NCI-H1105 (cell line): ENCODE data around the gene EXOSC3.
"Not testable (repeated sequence)": the region's sequence is repeated elsewhere in the genome, so short reads cannot be mapped to it uniquely, and the experiment has no call there.

ENCODE experiments used
- DNase-seq: peaks from one replicate; lab custom pipeline; 2025; lab: John Stamatoyannopoulos, UW

The EXOSC3 gene

GRCh38 chr9:37775216-37775919, 9.5 kb downstream of the EXOSC3 start:
- DNase-seq = no peak

DNA sequence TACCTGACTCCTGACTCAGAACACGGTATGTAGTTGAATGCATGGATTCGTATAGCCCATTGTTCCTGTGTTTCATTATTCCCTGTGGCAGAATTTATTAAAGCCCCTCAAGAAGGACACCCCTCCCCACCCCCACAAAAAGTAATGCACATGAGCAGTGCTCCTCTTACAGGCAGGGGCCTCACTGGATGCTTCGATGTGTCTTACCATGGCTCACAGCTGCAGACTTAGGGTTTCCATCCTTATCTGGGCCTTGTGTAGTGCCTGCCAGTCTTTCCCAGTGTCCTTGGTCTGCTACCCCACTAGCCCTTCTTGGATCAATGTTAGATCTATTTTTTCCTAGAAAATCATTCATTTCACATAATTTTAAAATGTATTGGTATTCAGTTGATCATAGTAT, 14.9 kb downstream of the EXOSC3 start:
- DNase-seq = no peak

DNA sequence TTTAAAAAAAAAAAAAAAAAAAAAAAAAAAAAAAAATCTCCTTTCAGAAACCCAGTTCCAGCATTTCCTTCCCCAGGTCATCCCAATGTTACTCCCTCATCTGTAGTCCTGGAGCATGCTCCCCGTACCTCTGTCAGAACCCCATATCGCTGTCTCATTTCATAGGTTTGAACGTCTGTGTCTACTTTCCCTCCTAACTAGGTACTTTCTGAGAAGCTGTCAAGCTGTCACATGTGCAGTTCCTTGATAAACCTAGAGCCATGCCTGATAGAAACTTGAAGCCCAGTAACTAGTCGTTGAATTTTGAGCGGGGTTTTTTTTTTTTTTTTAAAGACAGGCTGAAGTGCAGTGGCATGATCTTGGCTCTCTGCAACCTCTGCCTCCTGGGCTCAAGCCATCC, 15.6 kb downstream of the EXOSC3 start:
- no peak for DNase-seq

DNA sequence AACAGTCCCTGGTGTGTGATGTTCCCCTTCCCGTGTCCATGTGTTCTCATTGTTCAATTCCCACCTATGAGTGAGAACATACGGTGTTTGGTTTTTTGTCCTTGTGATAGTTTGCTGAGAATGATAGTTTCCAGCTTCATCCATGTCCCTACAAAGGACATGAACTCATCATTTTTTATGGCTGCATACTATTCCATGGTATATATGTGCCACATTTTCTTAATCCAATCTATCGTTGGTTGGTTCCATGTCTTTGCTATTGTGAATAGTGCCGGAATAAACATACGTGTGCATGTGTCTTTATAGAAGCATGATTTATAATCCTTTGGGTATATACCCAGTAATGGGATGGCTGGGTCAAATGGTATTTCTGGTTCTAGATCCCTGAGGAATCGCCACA, 19.6 kb downstream of the EXOSC3 start:
- DNase-seq = not testable (repeated sequence)

DNA sequence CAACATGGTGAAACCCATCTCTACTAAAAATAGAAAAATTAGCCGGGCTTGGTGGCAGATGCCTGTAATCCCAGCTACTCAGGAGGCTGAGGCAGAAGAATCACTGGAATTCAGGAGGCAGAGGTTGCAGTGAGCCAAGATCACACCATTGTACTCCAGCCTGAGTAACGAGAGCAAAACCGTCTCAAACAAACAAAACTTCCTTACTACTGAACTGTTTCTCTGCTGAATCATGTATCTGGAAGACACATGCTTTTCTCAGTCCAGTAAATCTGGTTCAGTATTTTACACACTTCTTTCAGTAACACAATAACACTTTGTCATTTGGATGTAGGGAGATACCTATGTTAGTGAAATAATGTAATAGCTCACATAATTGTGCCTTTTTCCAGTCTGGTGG, 23.4 kb downstream of the EXOSC3 start:
- DNase-seq = no peak

DNA sequence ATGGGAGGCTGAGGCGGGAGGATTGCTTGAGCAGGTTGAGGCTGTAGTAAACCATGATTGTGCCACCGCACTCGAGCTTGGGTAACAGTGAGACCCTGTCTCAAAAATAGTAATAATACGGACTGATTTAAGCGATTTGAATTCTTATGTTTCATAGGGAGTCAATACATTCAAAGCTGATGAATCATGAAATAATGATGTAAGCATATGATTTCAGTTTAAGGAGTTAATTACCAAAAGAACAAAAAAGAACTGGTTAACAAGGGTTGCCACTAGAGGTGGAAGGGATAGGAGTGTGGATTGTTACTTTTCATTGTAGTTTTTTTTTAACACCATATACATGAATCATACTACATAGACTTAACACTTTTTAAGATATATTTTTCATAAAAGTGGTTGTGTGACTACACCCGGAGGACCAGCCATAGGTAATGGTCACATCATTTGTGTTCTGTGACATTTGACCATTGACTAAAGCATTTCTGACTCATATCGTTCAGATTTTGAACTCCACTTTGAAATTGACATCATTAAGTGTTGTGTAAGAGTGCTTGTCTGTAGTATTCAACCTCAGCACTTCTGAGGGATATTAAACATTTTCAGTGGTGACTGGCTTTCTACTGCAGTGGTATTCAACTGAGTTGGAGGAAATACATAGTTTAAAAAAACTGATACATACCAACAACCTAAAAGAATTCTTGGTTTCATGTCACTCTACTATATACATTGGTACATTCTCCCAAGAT, 24.3 kb downstream of the EXOSC3 start:
- no peak for DNase-seq

- no peak for DNase-seq
Observed at GRCh38 chr9:37758747-37759146, 26.1 kb downstream of the EXOSC3 start.

DNA sequence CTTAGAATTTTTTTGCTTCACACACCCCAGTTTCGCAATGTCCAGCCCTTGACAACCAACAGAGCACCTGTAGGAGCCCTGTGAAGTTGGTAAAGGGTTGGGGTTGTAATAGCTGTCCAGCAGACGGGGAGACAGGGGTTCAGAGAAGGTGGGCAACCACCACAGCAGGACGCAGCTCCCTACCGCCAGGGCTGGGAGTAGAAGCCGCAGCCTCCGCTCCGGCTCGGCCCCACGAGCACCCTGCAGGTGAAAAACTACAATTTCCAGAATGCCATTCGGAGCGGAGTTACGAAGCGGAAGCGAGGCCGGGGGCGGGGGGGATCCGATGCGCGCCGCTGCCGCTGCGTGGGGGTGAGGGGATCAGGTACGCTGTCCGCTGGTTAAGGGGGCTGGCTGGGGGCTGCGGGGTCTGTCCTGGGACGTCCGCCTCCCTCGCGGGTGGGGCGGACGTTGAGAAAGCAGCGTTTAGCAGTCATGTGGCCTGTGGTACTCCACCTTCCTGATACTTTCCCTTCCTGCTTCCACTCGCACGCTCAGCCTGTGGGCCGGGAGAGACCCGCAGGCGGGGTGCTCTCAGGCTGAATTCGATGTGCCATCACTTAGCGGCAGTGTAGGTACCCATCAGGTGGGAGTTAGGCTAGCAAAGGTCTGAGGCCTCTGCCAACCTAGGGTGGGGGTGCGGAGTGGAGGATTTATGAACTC, 31.2 kb downstream of the EXOSC3 start, which contains the start of gene TRMT10B:
Gene TRMT10B (plus strand): TSS at position 317 of the 702 bp plus-strand sequence. CDS start 8,127 bp downstream, outside the sequence.
- peak; percentile 74 for DNase-seq

DNA sequence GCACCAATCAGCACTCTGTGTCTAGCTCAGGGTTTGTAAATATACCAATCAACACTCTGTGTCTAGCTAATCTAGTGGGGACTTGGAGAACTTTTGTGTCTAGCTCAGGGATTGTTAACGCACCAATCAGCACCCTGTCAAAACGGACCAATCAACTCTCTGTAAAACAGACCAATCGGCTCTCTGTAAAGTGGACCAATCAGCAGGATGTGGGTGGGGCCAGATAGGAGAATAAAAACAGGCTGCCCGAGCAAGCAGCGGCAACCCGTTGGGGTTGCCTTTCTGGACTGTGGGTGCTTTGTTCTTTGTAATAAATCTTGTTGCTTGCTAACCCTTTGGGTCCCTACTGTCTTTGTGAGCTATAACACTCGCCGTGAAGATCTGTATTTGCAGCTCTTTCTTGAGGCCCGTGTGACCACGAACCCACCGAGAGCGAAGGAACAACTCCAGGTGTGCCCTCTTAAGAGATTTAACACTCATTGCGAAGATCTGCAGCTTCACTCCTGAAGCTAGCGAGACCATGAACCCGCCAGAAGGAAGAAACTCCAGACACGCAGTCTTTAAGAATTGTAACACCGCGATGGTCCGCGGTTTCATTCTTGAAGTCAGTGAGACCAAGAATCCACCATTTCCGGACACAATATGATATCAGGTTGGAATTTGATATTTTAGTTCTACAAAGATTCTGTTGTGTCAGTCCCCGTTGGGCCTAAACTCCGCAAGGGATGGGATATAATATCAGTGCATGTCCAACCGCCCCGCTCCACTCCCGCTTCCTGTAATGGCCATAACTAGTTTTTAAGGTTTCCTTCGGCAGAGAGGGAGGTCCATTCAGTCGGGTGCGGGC, 32.0 kb downstream of the EXOSC3 start:
- no peak for DNase-seq

DNA sequence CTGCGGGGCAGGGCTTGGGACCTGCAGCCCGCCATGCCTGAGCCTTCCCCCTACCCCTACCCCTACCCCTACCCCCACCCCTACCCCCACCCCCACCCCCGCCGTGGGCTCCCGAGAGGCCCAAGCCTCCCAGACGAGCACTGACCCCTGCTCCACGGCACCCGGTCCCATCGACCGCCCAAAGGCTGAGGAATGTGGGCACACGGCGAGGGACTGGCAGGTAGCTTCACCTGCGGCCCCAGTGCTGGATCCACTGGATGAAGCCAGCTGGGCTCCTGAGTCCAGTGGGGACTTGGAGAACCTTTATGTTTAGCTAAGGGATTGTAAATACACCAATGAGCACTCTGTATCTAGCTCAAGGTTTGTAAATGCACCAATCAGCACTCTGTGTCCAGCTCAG, 32.8 kb downstream of the EXOSC3 start:
- DNase-seq = not testable (repeated sequence)

GRCh38 chr9:37751704-37752103, 33.2 kb downstream of the EXOSC3 start:
- not testable (repeated sequence) for DNase-seq

- DNase-seq = no peak
Observed at GRCh38 chr9:37751186-37751585, 33.7 kb downstream of the EXOSC3 start.

DNA sequence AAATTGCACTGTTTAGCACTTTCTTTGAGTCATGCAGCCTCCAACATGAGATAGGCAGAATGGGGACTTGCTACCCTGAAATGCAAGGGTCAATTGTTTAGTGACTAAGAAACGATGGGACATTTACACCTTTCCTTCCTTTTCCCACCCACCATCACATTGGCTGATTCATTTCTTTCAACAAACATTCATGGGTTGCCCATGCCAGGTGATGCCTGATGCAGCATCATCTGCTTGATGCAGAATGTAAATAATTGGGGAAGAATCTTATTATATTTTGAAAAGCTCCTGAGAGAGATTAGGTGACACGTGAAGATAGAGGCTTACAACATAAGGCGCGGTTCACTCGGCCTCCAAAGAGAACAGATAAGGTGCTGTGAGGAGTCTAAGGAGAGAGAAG, 35.7 kb downstream of the EXOSC3 start:
- no peak for DNase-seq

- DNase-seq = peak; percentile 37
Observed at GRCh38 chr9:37747271-37747753, 37.6 kb downstream of the EXOSC3 start.

DNA sequence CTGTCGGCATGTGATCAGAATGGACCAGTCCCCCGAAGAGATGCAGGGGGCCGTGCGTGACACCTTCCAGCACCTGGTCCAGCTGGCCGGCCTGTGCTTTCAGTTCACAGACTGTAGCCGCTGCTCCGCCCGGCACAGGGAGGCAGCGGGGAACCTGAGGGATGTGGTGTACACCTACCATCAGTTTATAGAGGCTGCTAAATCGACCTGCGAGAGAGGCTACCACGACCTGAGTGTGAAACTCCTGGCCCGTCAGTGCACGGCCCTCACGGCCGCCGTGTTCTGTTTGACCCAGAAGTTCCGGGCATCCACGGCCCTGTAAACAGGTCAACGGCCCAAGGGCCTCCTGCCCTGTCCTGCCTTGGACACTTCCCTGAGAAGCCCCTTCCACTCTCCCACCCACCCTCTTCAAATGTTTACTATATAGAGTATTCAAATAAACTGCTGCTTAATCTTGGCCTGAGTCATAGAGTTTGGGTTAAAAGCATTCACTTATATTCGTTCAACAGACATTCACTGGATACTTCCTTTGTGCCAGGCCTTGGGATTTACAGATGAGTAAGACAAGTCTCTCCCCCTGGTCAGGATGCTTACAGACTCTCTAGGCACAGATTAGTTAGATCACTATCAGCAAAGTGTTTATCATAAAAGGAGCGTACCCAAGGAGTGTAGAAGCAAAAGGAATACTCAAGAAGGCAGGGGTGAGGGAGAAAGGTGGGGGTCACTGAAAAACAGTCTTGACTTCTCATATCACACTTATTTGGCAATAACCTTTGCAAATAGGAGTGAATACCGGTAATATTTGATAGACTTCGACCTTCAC, 38.2 kb downstream of the EXOSC3 start:
- no peak for DNase-seq

DNA sequence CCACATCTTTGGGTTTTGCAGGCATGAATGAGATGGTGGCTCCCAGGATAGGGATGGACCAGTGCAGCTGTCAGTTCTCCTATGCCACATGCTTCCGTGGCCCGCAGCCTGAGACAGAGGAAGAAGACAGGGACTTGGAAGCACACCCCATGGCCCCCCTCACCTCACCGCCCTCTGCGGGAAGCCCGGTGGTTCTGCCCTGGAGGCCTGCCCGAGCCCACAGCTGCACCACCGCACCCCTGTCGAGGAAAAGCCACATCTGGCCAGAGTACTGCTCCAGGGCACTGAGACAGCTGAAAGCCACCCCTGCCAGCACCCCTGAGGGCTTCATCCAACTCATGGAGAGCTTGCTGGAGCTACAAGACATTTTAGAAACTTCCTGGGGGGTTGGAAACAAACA, 38.9 kb downstream of the EXOSC3 start:
- DNase-seq = no peak

- no peak for DNase-seq
Observed at GRCh38 chr9:37740631-37741328, 44.1 kb downstream of the EXOSC3 start.

GRCh38 chr9:37740128-37740527, 44.7 kb downstream of the EXOSC3 start:
- no peak for DNase-seq

GRCh38 chr9:37739222-37739621, 45.6 kb downstream of the EXOSC3 start:
- DNase-seq = no peak

- DNase-seq = no peak
Observed at GRCh38 chr9:37732952-37733351, 51.9 kb downstream of the EXOSC3 start.
